ENCODE data around the gene METTL25B. TPM values are rescaled to one million over a fixed set of nuclear protein-coding genes. Genes with fewer than 3 reads are reported as not detected.

Gene METTL25B
- total and polyA plus RNA-seq, 2 of the 13 experiments (the other 11 are each of a cell fraction or from before 2014, with no cell fraction given), result 11.9 to 24.0 TPM

- TF ChIP-seq RBM39 (IDR thresholded peaks at IDR 0.05; ENCODE audit: low read depth, low read length, poor library complexity, severe bottlenecking) (no peak), ZNF768 (CRISPR knock-in tag; IDR thresholded peaks at IDR 0.05) (peak; percentile 42; the same call in 1 of the 2 replicates), MYC (CRISPR knock-in tag; IDR thresholded peaks at IDR 0.05; ENCODE audit: borderline replicate concordance) (peak; percentile 68; the same call in 1 of the 2 replicates), ZNF34 (CRISPR knock-in tag; IDR thresholded peaks at IDR 0.05; ENCODE audit: borderline replicate concordance) (no peak), NFYB (CRISPR knock-in tag; IDR thresholded peaks at IDR 0.05) (no peak), NR1H2 (CRISPR knock-in tag; IDR thresholded peaks at IDR 0.05; ENCODE audit: borderline replicate concordance, low read depth) (no peak), ZNF235 (CRISPR knock-in tag; IDR thresholded peaks at IDR 0.05; ENCODE audit: borderline replicate concordance) (peak; percentile 16; the same call in 1 of the 2 replicates), MBNL3 (CRISPR knock-in tag; conservative IDR thresholded peaks at IDR 0.05) (no peak), ZNF44 (CRISPR knock-in tag; IDR thresholded peaks at IDR 0.05) (no peak), ZFY (CRISPR knock-in tag; IDR thresholded peaks at IDR 0.05) (0 out of 2 replicates have a peak, but pooled peaks have one; percentile 37), TRIM24 (CRISPR knock-in tag; IDR thresholded peaks at IDR 0.05) (no peak), TEF (CRISPR knock-in tag; IDR thresholded peaks at IDR 0.05) (peak; percentile 89), KAT7 (CRISPR knock-in tag; IDR thresholded peaks at IDR 0.05; ENCODE audit: borderline replicate concordance) (peak; percentile 14; the same call in 1 of the 2 replicates), ZNF629 (CRISPR knock-in tag; conservative IDR thresholded peaks at IDR 0.05) (no peak), ZNF124 (CRISPR knock-in tag; IDR thresholded peaks at IDR 0.05) (no peak), AHR (CRISPR knock-in tag; IDR thresholded peaks at IDR 0.05) (0 out of 2 replicates have a peak, but pooled peaks have one; percentile 47), RFX5 (IDR thresholded peaks at IDR 0.05; ENCODE audit: low read depth, low read length) (no peak), SP2 (CRISPR knock-in tag; IDR thresholded peaks at IDR 0.05) (no peak), TP53 (CRISPR knock-in tag; conservative IDR thresholded peaks at IDR 0.05) (no peak), ELF1 (CRISPR knock-in tag; IDR thresholded peaks at IDR 0.05) (0 out of 2 replicates have a peak, but pooled peaks have one; percentile 13), MYNN (CRISPR knock-in tag; IDR thresholded peaks at IDR 0.05; ENCODE audit: low read depth) (no peak)
- TF ChIP-seq, protein P1, sequence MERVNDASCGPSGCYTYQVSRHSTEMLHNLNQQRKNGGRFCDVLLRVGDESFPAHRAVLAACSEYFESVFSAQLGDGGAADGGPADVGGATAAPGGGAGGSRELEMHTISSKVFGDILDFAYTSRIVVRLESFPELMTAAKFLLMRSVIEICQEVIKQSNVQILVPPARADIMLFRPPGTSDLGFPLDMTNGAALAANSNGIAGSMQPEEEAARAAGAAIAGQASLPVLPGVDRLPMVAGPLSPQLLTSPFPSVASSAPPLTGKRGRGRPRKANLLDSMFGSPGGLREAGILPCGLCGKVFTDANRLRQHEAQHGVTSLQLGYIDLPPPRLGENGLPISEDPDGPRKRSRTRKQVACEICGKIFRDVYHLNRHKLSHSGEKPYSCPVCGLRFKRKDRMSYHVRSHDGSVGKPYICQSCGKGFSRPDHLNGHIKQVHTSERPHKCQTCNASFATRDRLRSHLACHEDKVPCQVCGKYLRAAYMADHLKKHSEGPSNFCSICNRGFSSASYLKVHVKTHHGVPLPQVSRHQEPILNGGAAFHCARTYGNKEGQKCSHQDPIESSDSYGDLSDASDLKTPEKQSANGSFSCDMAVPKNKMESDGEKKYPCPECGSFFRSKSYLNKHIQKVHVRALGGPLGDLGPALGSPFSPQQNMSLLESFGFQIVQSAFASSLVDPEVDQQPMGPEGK (CRISPR knock-in tag; IDR thresholded peaks at IDR 0.05), result peak; percentile 78
- TF ChIP-seq, protein P2, sequence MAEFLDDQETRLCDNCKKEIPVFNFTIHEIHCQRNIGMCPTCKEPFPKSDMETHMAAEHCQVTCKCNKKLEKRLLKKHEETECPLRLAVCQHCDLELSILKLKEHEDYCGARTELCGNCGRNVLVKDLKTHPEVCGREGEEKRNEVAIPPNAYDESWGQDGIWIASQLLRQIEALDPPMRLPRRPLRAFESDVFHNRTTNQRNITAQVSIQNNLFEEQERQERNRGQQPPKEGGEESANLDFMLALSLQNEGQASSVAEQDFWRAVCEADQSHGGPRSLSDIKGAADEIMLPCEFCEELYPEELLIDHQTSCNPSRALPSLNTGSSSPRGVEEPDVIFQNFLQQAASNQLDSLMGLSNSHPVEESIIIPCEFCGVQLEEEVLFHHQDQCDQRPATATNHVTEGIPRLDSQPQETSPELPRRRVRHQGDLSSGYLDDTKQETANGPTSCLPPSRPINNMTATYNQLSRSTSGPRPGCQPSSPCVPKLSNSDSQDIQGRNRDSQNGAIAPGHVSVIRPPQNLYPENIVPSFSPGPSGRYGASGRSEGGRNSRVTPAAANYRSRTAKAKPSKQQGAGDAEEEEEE (CRISPR knock-in tag; IDR thresholded peaks at IDR 0.05; ENCODE audit: borderline replicate concordance), result no peak
- TF ChIP-seq, protein P3, sequence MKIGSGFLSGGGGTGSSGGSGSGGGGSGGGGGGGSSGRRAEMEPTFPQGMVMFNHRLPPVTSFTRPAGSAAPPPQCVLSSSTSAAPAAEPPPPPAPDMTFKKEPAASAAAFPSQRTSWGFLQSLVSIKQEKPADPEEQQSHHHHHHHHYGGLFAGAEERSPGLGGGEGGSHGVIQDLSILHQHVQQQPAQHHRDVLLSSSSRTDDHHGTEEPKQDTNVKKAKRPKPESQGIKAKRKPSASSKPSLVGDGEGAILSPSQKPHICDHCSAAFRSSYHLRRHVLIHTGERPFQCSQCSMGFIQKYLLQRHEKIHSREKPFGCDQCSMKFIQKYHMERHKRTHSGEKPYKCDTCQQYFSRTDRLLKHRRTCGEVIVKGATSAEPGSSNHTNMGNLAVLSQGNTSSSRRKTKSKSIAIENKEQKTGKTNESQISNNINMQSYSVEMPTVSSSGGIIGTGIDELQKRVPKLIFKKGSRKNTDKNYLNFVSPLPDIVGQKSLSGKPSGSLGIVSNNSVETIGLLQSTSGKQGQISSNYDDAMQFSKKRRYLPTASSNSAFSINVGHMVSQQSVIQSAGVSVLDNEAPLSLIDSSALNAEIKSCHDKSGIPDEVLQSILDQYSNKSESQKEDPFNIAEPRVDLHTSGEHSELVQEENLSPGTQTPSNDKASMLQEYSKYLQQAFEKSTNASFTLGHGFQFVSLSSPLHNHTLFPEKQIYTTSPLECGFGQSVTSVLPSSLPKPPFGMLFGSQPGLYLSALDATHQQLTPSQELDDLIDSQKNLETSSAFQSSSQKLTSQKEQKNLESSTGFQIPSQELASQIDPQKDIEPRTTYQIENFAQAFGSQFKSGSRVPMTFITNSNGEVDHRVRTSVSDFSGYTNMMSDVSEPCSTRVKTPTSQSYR (CRISPR knock-in tag; IDR thresholded peaks at IDR 0.05; ENCODE audit: borderline replicate concordance), result peak; percentile 40; the same call in 1 of the 2 replicates
These were observed 22.6 kb downstream of the METTL25B start (continued) for GRCh38 chr1:156750711-156751450.

Data from HepG2 (cell line).